Measurements from ENCODE around the gene OR2S2.

OR2S2 gene

GRCh38 chr9:35990155-35990554 is 32.2 kb upstream of the OR2S2 start:
- H3K27ac ChIP-seq: no peak overlapping the region
- no peak overlapping the region for H2AFZ ChIP-seq (ENCODE audit: low read depth)
- H3K36me3 ChIP-seq (ENCODE audit: insufficient read depth): no peaks in the 10 kb centered on the region
- no peaks in the 10 kb centered on the region for H3K4me1 ChIP-seq (ENCODE audit: low read depth, poor library complexity, severe bottlenecking)
- no peaks in the 10 kb centered on the region for H3K79me2 ChIP-seq (ENCODE audit: insufficient read depth, low read depth)
- TF ChIP-seq CTCF (conservative IDR thresholded peaks at IDR 0.05; ENCODE audit: low read depth, low read length): no peak
- H4K20me1 ChIP-seq (ENCODE audit: insufficient read depth): no peaks in the 10 kb centered on the region
- H3K4me3 ChIP-seq (IDR thresholded peaks at IDR 0.05; ENCODE audit: insufficient read depth, low read depth, low read length): no peak overlapping the region
- H3K4me2 ChIP-seq: no peak overlapping the region
- H3K27me3 ChIP-seq (ENCODE audit: insufficient read depth, low read depth): no peaks in the 10 kb centered on the region
- H3K9ac ChIP-seq: no peak overlapping the region

GRCh38 chr9:35984021-35984420 is 26.1 kb upstream of the OR2S2 start:
- Histone ChIP-seq H2AFZ (ENCODE audit: low read depth) (no peak overlapping the region), H4K20me1 (ENCODE audit: insufficient read depth) (no peaks in the 10 kb centered on the region), H3K36me3 (ENCODE audit: insufficient read depth) (no peaks in the 10 kb centered on the region), H3K4me2 (no peak overlapping the region), H3K4me3 (IDR thresholded peaks at IDR 0.05; ENCODE audit: insufficient read depth, low read depth, low read length) (no peak overlapping the region), H3K27me3 (ENCODE audit: insufficient read depth, low read depth) (no peaks in the 10 kb centered on the region), H3K79me2 (ENCODE audit: insufficient read depth, low read depth) (no peaks in the 10 kb centered on the region), H3K9ac (no peak overlapping the region), H3K27ac (no peak overlapping the region), H3K4me1 (ENCODE audit: low read depth, poor library complexity, severe bottlenecking) (no peaks in the 10 kb centered on the region)
- no peak for TF ChIP-seq CTCF (conservative IDR thresholded peaks at IDR 0.05; ENCODE audit: low read depth, low read length)

DNA sequence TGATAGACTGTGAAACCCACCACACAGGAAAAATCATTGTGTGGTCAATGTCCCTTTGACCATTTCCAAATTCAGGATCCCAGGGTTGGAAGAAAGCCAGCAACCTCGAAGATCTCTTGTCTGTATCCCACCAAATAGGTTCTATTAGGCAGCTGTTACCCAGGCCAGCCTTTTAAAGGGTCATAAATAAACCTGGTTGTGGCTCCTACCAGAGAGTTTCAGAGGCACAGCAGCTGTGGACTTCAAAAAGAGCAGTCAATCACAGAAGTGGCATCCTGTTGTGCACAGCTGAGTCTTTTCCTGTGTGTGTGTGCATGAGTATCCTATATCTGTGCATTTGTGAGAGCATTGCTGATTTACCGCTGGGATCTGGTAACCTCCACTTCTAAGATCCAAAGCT is 23.7 kb upstream of the OR2S2 start:
- no peak overlapping the region for H3K9ac ChIP-seq
- no peak overlapping the region for H3K4me2 ChIP-seq
- no peaks in the 10 kb centered on the region for H3K27me3 ChIP-seq (ENCODE audit: insufficient read depth, low read depth)
- no peak overlapping the region for H2AFZ ChIP-seq (ENCODE audit: low read depth)
- no peaks in the 10 kb centered on the region for H4K20me1 ChIP-seq (ENCODE audit: insufficient read depth)
- H3K4me3 ChIP-seq (IDR thresholded peaks at IDR 0.05; ENCODE audit: insufficient read depth, low read depth, low read length): no peak overlapping the region
- no peak overlapping the region for H3K27ac ChIP-seq
- H3K4me1 ChIP-seq (ENCODE audit: low read depth, poor library complexity, severe bottlenecking): no peaks in the 10 kb centered on the region
- TF ChIP-seq CTCF (conservative IDR thresholded peaks at IDR 0.05; ENCODE audit: low read depth, low read length): no peak
- no peaks in the 10 kb centered on the region for H3K79me2 ChIP-seq (ENCODE audit: insufficient read depth, low read depth)
- no peaks in the 10 kb centered on the region for H3K36me3 ChIP-seq (ENCODE audit: insufficient read depth)

DNA sequence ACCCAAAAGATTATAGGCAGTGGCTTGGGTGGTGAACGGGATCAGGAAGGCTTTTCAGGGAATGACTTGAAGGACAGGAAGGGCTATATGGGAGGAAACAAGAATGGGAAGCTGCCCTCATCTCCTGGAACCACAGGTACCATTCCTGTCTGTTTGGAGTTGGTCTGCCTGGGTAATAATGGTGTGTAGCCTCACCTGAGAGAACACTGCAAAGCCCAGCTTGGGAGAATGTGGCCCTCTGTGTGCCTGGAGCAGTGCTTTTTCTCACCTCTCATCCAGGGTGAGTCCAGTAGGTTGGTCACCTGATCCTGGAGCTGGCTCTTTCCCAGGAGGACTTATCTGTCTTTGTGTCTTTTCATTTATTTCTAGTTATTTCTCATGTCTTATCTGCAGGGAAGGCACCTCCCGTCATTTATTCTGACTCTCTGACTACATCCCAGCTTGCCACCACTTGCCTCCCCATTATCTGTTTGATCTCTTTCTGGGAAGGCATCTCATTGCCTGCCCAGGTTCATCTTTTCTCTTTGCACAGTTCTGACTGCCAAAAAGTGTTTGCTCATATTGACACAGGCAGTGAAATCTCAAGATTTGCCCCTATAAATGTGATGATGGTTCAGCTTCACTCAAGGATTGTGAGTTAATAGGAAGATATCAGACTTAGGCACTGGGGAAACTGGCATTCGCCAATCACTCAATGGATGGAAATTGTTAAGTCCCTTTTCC is 22.5 kb upstream of the OR2S2 start:
- no peak for TF ChIP-seq CTCF (conservative IDR thresholded peaks at IDR 0.05; ENCODE audit: low read depth, low read length)
- H3K4me2 ChIP-seq: no peak overlapping the region
- H3K27ac ChIP-seq: no peak overlapping the region
- H3K79me2 ChIP-seq (ENCODE audit: insufficient read depth, low read depth): no peaks in the 10 kb centered on the region
- H3K4me3 ChIP-seq (IDR thresholded peaks at IDR 0.05; ENCODE audit: insufficient read depth, low read depth, low read length): no peak overlapping the region
- no peak overlapping the region for H3K9ac ChIP-seq
- H3K36me3 ChIP-seq (ENCODE audit: insufficient read depth): no peaks in the 10 kb centered on the region
- no peaks in the 10 kb centered on the region for H3K4me1 ChIP-seq (ENCODE audit: low read depth, poor library complexity, severe bottlenecking)
- no peaks in the 10 kb centered on the region for H4K20me1 ChIP-seq (ENCODE audit: insufficient read depth)
- H3K27me3 ChIP-seq (ENCODE audit: insufficient read depth, low read depth): no peaks in the 10 kb centered on the region
- H2AFZ ChIP-seq (ENCODE audit: low read depth): no peak overlapping the region

Data from KMS-11 (cell line).